K562 (cell line): ENCODE measurements around the gene TSR3. TPM values are rescaled to one million over a fixed set of nuclear protein-coding genes. Genes with fewer than 3 reads are reported as not detected.
A peak's percentile ranks its signal among the peaks of the same experiment; 100 is the strongest.

Experiments used
- ATAC-seq: fragments of 200-7000 bp; cut with Tn5 transposase; 3 replicates; pipeline ENCODE4 v1.9.1; 2020; ENCODE audit warnings: moderate library complexity
- BruUV-seq: library from RNA; stranded (reverse); fragments of 400-500 nt; replicated peaks from 2 replicates; lab custom pipeline; 2021; lab: Mats Ljungman, UMichigan
- CTCF ChIA-PET: fragments of 300-600 bp; formaldehyde crosslinking; extraction: SDS; loops from one replicate; lab custom pipeline; 2021; ENCODE audit warnings: low intra/inter-chr PET ratio; lab: Yijun Ruan, JAX
- POLR2A ChIA-PET: fragments of 300-600, 350-650 bp; sonication (Branson Sonifier 250); formaldehyde crosslinking; extraction: SDS; loops from one replicate; lab custom pipeline; 2021; ENCODE audit warnings: antibody characterized with exemption, inconsistent platforms; lab: Yijun Ruan, JAX
- DNase-seq, 4 experiments: peaks; one replicate each; pipeline versions ENCODE4 v3.0.0 to v3.0.0-alpha.2; 2011 to 2018; ENCODE audit warnings: low spot score in 3 of 4, mixed read lengths in 3 of 4; ENCODE audit errors: extremely low read depth in 1 of 4
- FAIRE-seq: peaks from 2 replicates; lab custom pipeline; 2011; peaks lifted over from hg19 to GRCh38; lab: Jason Lieb, UNC
- H2AFZ ChIP-seq: 2 replicates; pipeline ENCODE4 v1.6.0; 2011; ENCODE audit warnings: low read depth, low read length, control low read depth, inconsistent platforms
- H3K27ac ChIP-seq: fragments of 200-600 bp; 3 replicates; pipeline ENCODE4 v1.8.0; 2011; ENCODE audit warnings: low read depth, mild to moderate bottlenecking, control low read depth, inconsistent platforms, low read length, moderate library complexity, mixed read lengths; ENCODE audit errors: extremely low read depth
- H3K27me3 ChIP-seq, 2 experiments: fragments of 300-600 bp in 1 of 2; 2 replicates in 1 of 2; 3 replicates in 1 of 2; pipeline versions ENCODE4 v1.6.0 to v1.8.0; 2011; ENCODE audit warnings: inconsistent platforms in 2 of 2, low read length in 2 of 2, mild to moderate bottlenecking in 1 of 2, mixed read lengths in 1 of 2, moderate library complexity in 1 of 2; ENCODE audit not compliant: control insufficient read depth in 2 of 2, insufficient read depth in 2 of 2
- H3K36me3 ChIP-seq: fragments of 300-600 bp; 3 replicates; pipeline ENCODE4 v1.8.0; 2011; ENCODE audit warnings: mild to moderate bottlenecking, low read length, inconsistent platforms; ENCODE audit not compliant: control insufficient read depth, insufficient read depth
- H3K4me1 ChIP-seq, 2 experiments: fragments of 200-600 bp in 1 of 2; replicated peaks in 1 of 2; 2 replicates in 1 of 2; 3 replicates in 1 of 2; pipeline versions ENCODE4 v1.5.1 to v1.8.0; 2011; ENCODE audit warnings: inconsistent platforms in 2 of 2, low read length in 2 of 2, mild to moderate bottlenecking in 1 of 2, mixed read lengths in 1 of 2, moderate library complexity in 1 of 2; ENCODE audit not compliant: control insufficient read depth in 2 of 2, insufficient read depth in 2 of 2
- H3K4me2 ChIP-seq: 2 replicates; pipeline ENCODE4 v1.6.1; 2011; ENCODE audit warnings: low read length, control low read depth, inconsistent platforms, mixed read lengths; ENCODE audit not compliant: insufficient read depth
- H3K4me3 ChIP-seq: fragments of 200-600 bp; sonication (generic), shearing (Covaris generic); 2 replicates; pipeline ENCODE4 v1.5.1; 2016; ENCODE audit warnings: control low read depth, inconsistent platforms
- H3K79me2 ChIP-seq: fragments of 200-600 bp; 3 replicates; pipeline ENCODE4 v1.8.0; 2011; ENCODE audit warnings: low read length, inconsistent platforms; ENCODE audit not compliant: control insufficient read depth, insufficient read depth
- H3K9ac ChIP-seq, 2 experiments: 2 replicates each; pipeline versions ENCODE4 v1.6.0 to v1.6.1; 2011; ENCODE audit warnings: low read depth in 2 of 2, low read length in 2 of 2, control low read depth in 1 of 2, inconsistent platforms in 1 of 2, mild to moderate bottlenecking in 1 of 2, mixed read lengths in 1 of 2; ENCODE audit not compliant: insufficient read depth in 1 of 2
- H3K9me1 ChIP-seq: one replicate; pipeline ENCODE4 v1.6.0; 2011; ENCODE audit warnings: inconsistent platforms, mild to moderate bottlenecking, low read length, moderate library complexity; ENCODE audit not compliant: control insufficient read depth, insufficient read depth
- H3K9me3 ChIP-seq: replicated peaks from 2 replicates; pipeline ENCODE4 v1.5.1; 2011; ENCODE audit warnings: low read depth, low read length, inconsistent platforms; ENCODE audit not compliant: control insufficient read depth, insufficient read depth
- H4K20me1 ChIP-seq: replicated peaks from 2 replicates; pipeline ENCODE4 v1.6.1; 2011; ENCODE audit warnings: low read length, inconsistent platforms, mixed read lengths; ENCODE audit not compliant: control insufficient read depth, insufficient read depth
- CC2D1A ChIP-seq: fragments of 450-650 bp; IDR thresholded peaks from 2 replicates; pipeline ENCODE4 v1.6.1; 2017; ENCODE audit warnings: mild to moderate bottlenecking
- ETV1 ChIP-seq: fragments of 450-650 bp; conservative IDR thresholded peaks from 2 replicates; pipeline ENCODE4 v1.6.1; 2016; ENCODE audit warnings: missing genetic modification characterization, control low read depth, low read depth, missing compliant biosample characterization
- HNRNPL ChIP-seq: fragments of 200-400 bp; formaldehyde crosslinking; IDR thresholded peaks from 2 replicates; pipeline ENCODE4 v1.6.1; 2017; ENCODE audit warnings: low read depth, mild to moderate bottlenecking, low read length
- JUND ChIP-seq, 2 experiments: IDR thresholded peaks; 2 replicates in 1 of 2; 3 replicates in 1 of 2; pipeline ENCODE4 v1.6.1; 2011; ENCODE audit warnings: borderline replicate concordance in 2 of 2, low read depth in 2 of 2, low read length in 2 of 2, improper control_type of control experiment in 1 of 2, missing biosample characterization in 1 of 2, missing genetic modification characterization in 1 of 2, missing genetic modification reagents in 1 of 2
- L3MBTL2 ChIP-seq: fragments of 450-650 bp; IDR thresholded peaks from 2 replicates; pipeline ENCODE4 v1.6.1; 2016; ENCODE audit warnings: mild to moderate bottlenecking, moderate library complexity
- NR2F6 ChIP-seq: fragments of 450-650 bp; formaldehyde crosslinking; IDR thresholded peaks from 2 replicates; pipeline ENCODE4 v1.4.0; 2020; ENCODE audit warnings: mild to moderate bottlenecking
- PCBP1 ChIP-seq: fragments of 200-400 bp; formaldehyde crosslinking; IDR thresholded peaks from 2 replicates; pipeline ENCODE4 v1.6.1; 2018; ENCODE audit warnings: mild to moderate bottlenecking, low read depth, low read length; ENCODE audit not compliant: poor library complexity, severe bottlenecking
- PHB2 ChIP-seq: fragments of 450-650 bp; IDR thresholded peaks from 2 replicates; pipeline ENCODE4 v1.6.1; 2017; ENCODE audit warnings: low read depth
- SLC30A9 ChIP-seq: fragments of 250-450 bp; sonication (Bioruptor Pico); IDR thresholded peaks from 2 replicates; pipeline ENCODE4 v1.8.0; 2022; ENCODE audit warnings: mild to moderate bottlenecking, moderate library complexity
- TAF15 ChIP-seq: fragments of 200-400 bp; formaldehyde crosslinking; IDR thresholded peaks from 2 replicates; pipeline ENCODE4 v1.6.1; 2017; ENCODE audit warnings: mild to moderate bottlenecking, low read depth, low read length, moderate library complexity
- TAL1 ChIP-seq: fragments of 450-650 bp; IDR thresholded peaks from 2 replicates; pipeline ENCODE4 v1.6.1; 2016; ENCODE audit warnings: mild to moderate bottlenecking
- TEAD1 ChIP-seq, 2 experiments: fragments of 450-650 bp in 1 of 2; sonication (generic) in 1 of 2; formaldehyde crosslinking; IDR thresholded peaks; 2 replicates each; pipeline versions ENCODE4 v1.4.0 to v1.8.0; 2020 to 2022; ENCODE audit warnings: mild to moderate bottlenecking in 2 of 2, missing genetic modification reagents in 1 of 2
- ZC3H8 ChIP-seq: fragments of 450-650 bp; IDR thresholded peaks from 2 replicates; pipeline ENCODE4 v1.6.1; 2017
- ZKSCAN3 ChIP-seq: fragments of 250-450 bp; sonication (Bioruptor Pico); IDR thresholded peaks from 2 replicates; pipeline ENCODE4 v1.4.0; 2020
- ZNF184 ChIP-seq: sonication (generic); formaldehyde crosslinking; IDR thresholded peaks from 2 replicates; pipeline ENCODE4 v1.5.0; 2020; ENCODE audit warnings: missing genetic modification reagents
- ZNF197 ChIP-seq: fragments of 200-800 bp; sonication (Bioruptor generic); IDR thresholded peaks from 2 replicates; pipeline ENCODE4 v1.6.1; 2016; ENCODE audit warnings: low read depth, missing genetic modification characterization, missing compliant biosample characterization
- ZNF311 ChIP-seq: fragments of 250-450 bp; sonication (Bioruptor Pico); IDR thresholded peaks from 2 replicates; pipeline ENCODE4 v1.4.0; 2020; ENCODE audit warnings: mild to moderate bottlenecking, moderate library complexity
- WGBS: fragments of 100-300 bp; shearing (Covaris generic); methylation state at CpG from one replicate; pipeline ENCODE4 v1.1.6; 2016; ENCODE audit warnings: low coverage, mixed read lengths; ENCODE audit not compliant: insufficient coverage; ENCODE audit errors: missing lambda C conversion rate; 5-methylcytosine and 5-hydroxymethylcytosine counted together
- in situ Hi-C: fragments of 300-500 bp; cut with MboI; formaldehyde crosslinking; loops from 4 replicates; pipeline ENCODE4 v1.15.0; 2018; ENCODE audit warnings: inconsistent platforms, mixed read lengths
- intact Hi-C: fragments of 100-400 bp; cut with micrococcal nuclease; formaldehyde crosslinking; loops from 2 replicates; pipeline ENCODE4 v1.14.2; 2022
- polyA plus RNA-seq, 8 experiments: library from polyadenylated mRNA; depleted of rRNA in 4 of 8; stranded (reverse) in 5 of 8; unstranded in 3 of 8; fragments of >200 nt; fragmentation: Nextera tagmentation in 2 of 8; fragmentation: Illumina TruSeq in 1 of 8; extraction: Ambion mirVana in 2 of 8; extraction: Trizol in 1 of 8; gene quantifications; 2 replicates each; pipeline versions ENCODE4 v1.2.1 to v1.2.3, GENCODE V29; 2011 to 2014; ENCODE audit warnings: inconsistent platforms in 1 of 8, missing spikeins in 1 of 8
- total RNA-seq, 7 experiments: library from RNA; depleted of rRNA in 6 of 7; stranded (reverse); fragments of >200 nt in 6 of 7; fragmentation: Illumina TruSeq in 2 of 7; extraction: Trizol in 2 of 7; gene quantifications; 2 replicates each; pipeline versions ENCODE4 v1.2.1 to v1.2.3, GENCODE V29; 2011 to 2021; ENCODE audit warnings: low replicate concordance in 1 of 7
- TF ChIP-seq, protein P1 (sequence below): fragments of 450-650 bp; IDR thresholded peaks from 2 replicates; pipeline ENCODE4 v1.6.1; 2016; ENCODE audit warnings: low read depth

TSR3 gene
- total and polyA plus RNA-seq, 9 of the 15 experiments (the other 6 are each of a cell fraction or from before 2014, with no cell fraction given), result 1.5 to 74.8 (median 16.5) TPM

DNA sequence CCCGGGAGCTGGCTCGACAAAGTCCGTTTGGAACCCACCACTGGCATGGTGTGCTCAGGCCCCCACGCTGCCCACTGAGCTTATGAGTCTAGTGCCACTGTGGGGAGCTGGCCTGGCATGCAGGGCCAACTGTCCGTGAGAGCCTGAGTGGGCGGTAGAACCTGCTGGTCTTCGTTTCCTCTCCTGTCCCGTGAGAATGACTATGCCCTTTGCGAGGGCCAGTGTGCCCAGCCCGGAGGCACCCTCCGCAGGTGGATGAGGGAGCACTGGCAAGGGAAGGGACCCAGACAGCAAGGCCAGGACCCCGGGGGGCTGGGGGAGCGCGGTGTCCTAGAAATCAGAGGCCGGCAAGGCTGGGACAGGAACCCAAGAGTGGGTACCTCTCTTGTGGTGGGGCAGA is 15.1 kb downstream of the TSR3 start:
- Histone ChIP-seq H3K36me3 (no peaks in the 10 kb centered on the region), H2AFZ (no peak overlapping the region), H3K4me1 (peaks cover 12 to 91% of the 10 kb centered on the region in 2 experiments), H3K27ac (no peak overlapping the region), H3K4me2 (no peak overlapping the region), H3K9me3 (no peaks in the 10 kb centered on the region), H4K20me1 (0 out of 2 replicates have a peak, but pooled peaks cover 9% of the 10 kb centered on the region), H3K27me3 (peaks cover 6 to 19% of the 10 kb centered on the region in 2 experiments; a peak in 3 of 5 replicates), H3K79me2 (no peaks in the 10 kb centered on the region), H3K9me1 (no peaks in the 10 kb centered on the region), H3K9ac (peak overlapping the region in 1 of 2 experiments; percentile 27; a peak in 1 of 4 replicates), H3K4me3 (no peak overlapping the region)
- BruUV-seq, result no TSS peak
- 13% methylated on average over 13 of the region's 15 CpGs for WGBS
- intact Hi-C loops, result no loop called here
- ATAC-seq (no peak), DNase-seq (no peak), FAIRE-seq (no peak)
- ChIA-PET CTCF (no interaction called here), POLR2A (interaction anchor here (1.4 kb wide), 1 partner anchor 10 kb away, joined by 8 read pairs; no protein-coding TSS in a partner anchor)
- TF ChIP-seq TEAD1 (CRISPR knock-in tag; IDR thresholded peaks at IDR 0.05) (no peak), ETV1 (no peak), HNRNPL (no peak), ZNF197 (no peak), SLC30A9 (no peak), TAL1 (no peak), JUND (IDR thresholded peaks at IDR 0.05; ENCODE audit: borderline replicate concordance, low read depth, low read length) (no peak), JUND (tag; IDR thresholded peaks at IDR 0.05; ENCODE audit: borderline replicate concordance, low read depth, low read length) (no peak), TAF15 (no peak), ZNF184 (CRISPR knock-in tag) (no peak), L3MBTL2 (no peak), ZKSCAN3 (no peak), CC2D1A (no peak), PCBP1 (no peak), PHB2 (no peak), NR2F6 (CRISPR knock-in tag) (no peak), ZC3H8 (no peak), ZNF311 (CRISPR knock-in tag) (no peak)
- TF ChIP-seq, protein P1, sequence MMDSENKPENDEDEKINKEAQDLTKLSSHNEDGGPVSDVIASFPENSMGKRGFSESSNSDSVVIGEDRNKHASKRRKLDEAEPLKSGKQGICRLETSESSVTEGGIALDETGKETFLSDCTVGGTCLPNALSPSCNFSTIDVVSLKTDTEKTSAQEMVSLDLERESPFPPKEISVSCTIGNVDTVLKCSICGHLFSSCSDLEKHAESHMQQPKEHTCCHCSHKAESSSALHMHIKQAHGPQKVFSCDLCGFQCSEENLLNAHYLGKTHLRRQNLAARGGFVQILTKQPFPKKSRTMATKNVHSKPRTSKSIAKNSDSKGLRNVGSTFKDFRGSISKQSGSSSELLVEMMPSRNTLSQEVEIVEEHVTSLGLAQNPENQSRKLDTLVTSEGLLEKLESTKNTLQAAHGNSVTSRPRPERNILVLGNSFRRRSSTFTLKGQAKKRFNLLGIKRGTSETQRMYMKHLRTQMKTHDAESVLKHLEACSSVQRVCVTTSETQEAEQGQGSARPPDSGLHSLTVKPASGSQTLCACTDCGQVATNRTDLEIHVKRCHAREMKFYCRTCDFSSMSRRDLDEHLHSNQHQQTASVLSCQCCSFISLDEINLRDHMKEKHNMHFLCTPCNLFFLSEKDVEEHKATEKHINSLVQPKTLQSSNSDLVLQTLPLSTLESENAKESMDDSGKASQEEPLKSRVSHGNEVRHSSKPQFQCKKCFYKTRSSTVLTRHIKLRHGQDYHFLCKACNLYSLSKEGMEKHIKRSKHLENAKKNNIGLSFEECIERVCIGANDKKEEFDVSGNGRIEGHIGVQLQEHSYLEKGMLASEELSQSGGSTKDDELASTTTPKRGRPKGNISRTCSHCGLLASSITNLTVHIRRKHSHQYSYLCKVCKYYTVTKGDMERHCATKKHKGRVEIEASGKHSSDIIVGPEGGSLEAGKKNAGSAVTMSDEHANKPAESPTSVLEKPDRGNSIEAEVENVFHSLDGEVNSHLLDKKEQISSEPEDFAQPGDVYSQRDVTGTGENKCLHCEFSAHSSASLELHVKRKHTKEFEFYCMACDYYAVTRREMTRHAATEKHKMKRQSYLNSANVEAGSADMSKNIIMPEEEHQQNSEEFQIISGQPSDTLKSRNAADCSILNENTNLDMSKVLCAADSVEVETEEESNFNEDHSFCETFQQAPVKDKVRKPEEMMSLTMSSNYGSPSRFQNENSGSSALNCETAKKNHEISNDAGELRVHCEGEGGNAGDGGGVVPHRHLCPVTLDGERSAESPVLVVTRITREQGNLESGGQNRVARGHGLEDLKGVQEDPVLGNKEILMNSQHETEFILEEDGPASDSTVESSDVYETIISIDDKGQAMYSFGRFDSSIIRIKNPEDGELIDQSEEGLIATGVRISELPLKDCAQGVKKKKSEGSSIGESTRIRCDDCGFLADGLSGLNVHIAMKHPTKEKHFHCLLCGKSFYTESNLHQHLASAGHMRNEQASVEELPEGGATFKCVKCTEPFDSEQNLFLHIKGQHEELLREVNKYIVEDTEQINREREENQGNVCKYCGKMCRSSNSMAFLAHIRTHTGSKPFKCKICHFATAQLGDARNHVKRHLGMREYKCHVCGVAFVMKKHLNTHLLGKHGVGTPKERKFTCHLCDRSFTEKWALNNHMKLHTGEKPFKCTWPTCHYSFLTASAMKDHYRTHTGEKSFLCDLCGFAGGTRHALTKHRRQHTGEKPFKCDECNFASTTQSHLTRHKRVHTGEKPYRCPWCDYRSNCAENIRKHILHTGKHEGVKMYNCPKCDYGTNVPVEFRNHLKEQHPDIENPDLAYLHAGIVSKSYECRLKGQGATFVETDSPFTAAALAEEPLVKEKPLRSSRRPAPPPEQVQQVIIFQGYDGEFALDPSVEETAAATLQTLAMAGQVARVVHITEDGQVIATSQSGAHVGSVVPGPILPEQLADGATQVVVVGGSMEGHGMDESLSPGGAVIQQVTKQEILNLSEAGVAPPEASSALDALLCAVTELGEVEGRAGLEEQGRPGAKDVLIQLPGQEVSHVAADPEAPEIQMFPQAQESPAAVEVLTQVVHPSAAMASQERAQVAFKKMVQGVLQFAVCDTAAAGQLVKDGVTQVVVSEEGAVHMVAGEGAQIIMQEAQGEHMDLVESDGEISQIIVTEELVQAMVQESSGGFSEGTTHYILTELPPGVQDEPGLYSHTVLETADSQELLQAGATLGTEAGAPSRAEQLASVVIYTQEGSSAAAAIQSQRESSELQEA, result no peak
- in situ Hi-C loops, result no loop called here
